Activated CD4-positive, alpha-beta T cell treated with anti-CD3 and anti-CD28 coated beads for 36 hours (primary cell): Measurements from ENCODE around the gene RUVBL1. TPM values are rescaled to one million over a fixed set of nuclear protein-coding genes. Genes with fewer than 3 reads are reported as not detected.

Experiments used
- ATAC-seq: fragments of 200-7000 bp; cut with Tn5 transposase; one replicate; pipeline ENCODE4 v1.10.0; 2021; ENCODE audit warnings: mild to moderate bottlenecking, moderate library complexity
- CTCF ChIA-PET: fragments of 350-600 bp; sonication (Branson Sonifier 250); formaldehyde crosslinking; loops from one replicate; lab custom pipeline; 2021; ENCODE audit warnings: antibody characterized with exemption; lab: Charles Lee
- POLR2A ChIA-PET: fragments of 350-600 bp; sonication (Branson Sonifier 250); formaldehyde crosslinking; loops from one replicate; lab custom pipeline; 2021; ENCODE audit warnings: antibody characterized with exemption, inconsistent platforms; lab: Charles Lee
- DNase-seq: peaks from one replicate; pipeline ENCODE4 v3.0.0-alpha.2; 2020
- H3K27ac Mint-ChIP-seq: one replicate; pipeline ENCODE4 v1.8.0; 2021; ENCODE audit warnings: mixed read lengths
- H3K27me3 Mint-ChIP-seq: one replicate; pipeline ENCODE4 v1.8.0; 2021; ENCODE audit warnings: mixed read lengths
- H3K36me3 Mint-ChIP-seq: one replicate; pipeline ENCODE4 v1.8.0; 2021; ENCODE audit warnings: low read depth, mixed read lengths
- H3K4me1 Mint-ChIP-seq: one replicate; pipeline ENCODE4 v1.8.0; 2021; ENCODE audit warnings: mixed read lengths
- H3K4me3 Mint-ChIP-seq: one replicate; pipeline ENCODE4 v1.8.0; 2021; ENCODE audit warnings: mild to moderate bottlenecking, moderate library complexity, mixed read lengths
- H3K9me3 Mint-ChIP-seq: one replicate; pipeline ENCODE4 v1.8.0; 2021; ENCODE audit warnings: low read depth, mixed read lengths
- intact Hi-C, 2 experiments: fragments of 100-400 bp; cut with DNase I in 1 of 2; cut with micrococcal nuclease in 1 of 2; formaldehyde crosslinking; loops; one replicate each; pipeline versions ENCODE4 v1.14.2 to v1.15.1; 2022 to 2024; cut with DNase I, micrococcal nuclease
- total RNA-seq, 2 experiments: library from RNA; stranded (reverse); gene quantifications; one replicate each; pipeline ENCODE4 v1.2.3, GENCODE V29; 2021

The RUVBL1 gene
- total RNA-seq = 10 to 100 TPM; 97.0 to 99.9 TPM

- POLR2A ChIA-PET = interaction anchor here (0.6 to 1.9 kb wide), 3 partner anchors 9 to 29 kb away, joined by 4 to 13 read pairs (median 10); partner anchors contain the start of gene EEFSEC
- Mint-ChIP-seq H3K4me3 (peak within 1 kb of the TSS; percentile 99), H3K27me3 (no peaks in the 10 kb centered on the region), H3K36me3 (peaks cover 31% of the 10 kb centered on the region), H3K9me3 (no peaks in the 10 kb centered on the region), H3K27ac (peak within 1 kb of the TSS; percentile 96), H3K4me1 (peaks cover 30% of the 10 kb centered on the region)
- DNase-seq = peak; percentile 99
- intact Hi-C loops = loop anchor here (1.0 to 5.0 kb wide), 13 partner anchors 11 to 1989 kb away; partner anchors contain the start of genes EEFSEC (in 2 of the 2), ABTB1 (in 1 of the 2), ACAD9 (in 1 of the 2) and CNBP (in 1 of the 2)
- CTCF ChIA-PET = interaction anchor here (0.6 to 2.3 kb wide), 16 partner anchors 9 to 665 kb away, joined by 3 to 10 read pairs (median 4); no protein-coding TSS in a partner anchor
- peak; percentile 99 for ATAC-seq
Measured at GRCh38 chr3:128123538-128124368, at the start of gene RUVBL1. Gene RUVBL1 (minus strand): TSS chr3:128123812. CDS start chr3:128123724, 88 bp downstream.

GRCh38 chr3:128173200-128173599, 49.6 kb upstream of the RUVBL1 start:
- H3K27me3 Mint-ChIP-seq = no peaks in the 10 kb centered on the region
- no peaks in the 10 kb centered on the region for H3K9me3 Mint-ChIP-seq
- DNase-seq (no peak), ATAC-seq (no peak)
- ChIA-PET CTCF (no interaction called here), POLR2A (no interaction called here)
- peaks cover 2% of the 10 kb centered on the region for H3K36me3 Mint-ChIP-seq
- H3K27ac Mint-ChIP-seq = no peak overlapping the region
- intact Hi-C loops = loop anchor here in 1 of 2 experiments (5.0 kb wide), 1 partner anchor 139 kb away; no protein-coding TSS in a partner anchor
- H3K4me1 Mint-ChIP-seq = peaks cover 30% of the 10 kb centered on the region
- H3K4me3 Mint-ChIP-seq = no peak overlapping the region

DNA sequence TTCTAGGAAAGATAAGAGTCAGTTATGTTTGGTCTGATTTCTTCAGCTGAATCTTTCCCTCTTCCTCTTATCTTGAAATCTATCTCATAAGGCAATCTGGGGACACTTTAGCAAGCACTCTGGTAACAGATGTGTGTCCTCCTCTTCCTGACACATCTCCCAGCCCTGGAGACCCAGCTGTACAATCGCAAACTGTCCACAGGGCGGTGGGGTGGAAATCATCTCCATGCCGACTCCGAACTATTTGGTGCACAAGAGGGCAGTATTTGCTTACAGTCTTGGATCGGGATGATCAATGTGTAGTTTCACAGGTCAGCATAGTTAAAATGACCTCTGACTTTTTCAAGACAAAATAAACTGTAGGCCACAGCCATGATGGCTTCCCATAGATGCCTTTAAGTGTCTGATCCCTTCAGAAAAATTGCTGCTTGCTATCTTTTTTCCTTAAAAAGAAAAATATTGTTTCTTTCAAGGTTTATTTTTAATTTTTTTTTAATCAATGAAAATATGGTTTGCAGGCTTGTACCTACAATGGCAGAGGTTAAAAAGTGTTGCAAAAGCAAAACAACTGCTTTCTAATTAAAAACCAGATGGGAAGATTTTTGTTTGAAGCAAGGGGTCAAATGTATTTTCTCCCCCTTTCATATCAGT, 47.4 kb upstream of the RUVBL1 start:
- H3K4me3 Mint-ChIP-seq = no peak overlapping the region
- peaks cover 2% of the 10 kb centered on the region for H3K36me3 Mint-ChIP-seq
- no peak overlapping the region for H3K27ac Mint-ChIP-seq
- POLR2A ChIA-PET = interaction anchor here (0.5 to 0.7 kb wide), 2 partner anchors 17 to 113 kb away, joined by 3 to 4 read pairs; no protein-coding TSS in a partner anchor
- CTCF ChIA-PET = interaction anchor here (0.8 kb wide), 1 partner anchor 40 kb away, joined by 3 read pairs; no protein-coding TSS in a partner anchor
- no peaks in the 10 kb centered on the region for H3K9me3 Mint-ChIP-seq
- peaks cover 25% of the 10 kb centered on the region for H3K4me1 Mint-ChIP-seq
- H3K27me3 Mint-ChIP-seq = no peaks in the 10 kb centered on the region
- intact Hi-C loops = loop anchor here in 1 of 2 experiments (5.0 kb wide), 1 partner anchor 141 kb away; no protein-coding TSS in a partner anchor
- DNase-seq (peak; percentile 18), ATAC-seq (peak; percentile 30)

DNA sequence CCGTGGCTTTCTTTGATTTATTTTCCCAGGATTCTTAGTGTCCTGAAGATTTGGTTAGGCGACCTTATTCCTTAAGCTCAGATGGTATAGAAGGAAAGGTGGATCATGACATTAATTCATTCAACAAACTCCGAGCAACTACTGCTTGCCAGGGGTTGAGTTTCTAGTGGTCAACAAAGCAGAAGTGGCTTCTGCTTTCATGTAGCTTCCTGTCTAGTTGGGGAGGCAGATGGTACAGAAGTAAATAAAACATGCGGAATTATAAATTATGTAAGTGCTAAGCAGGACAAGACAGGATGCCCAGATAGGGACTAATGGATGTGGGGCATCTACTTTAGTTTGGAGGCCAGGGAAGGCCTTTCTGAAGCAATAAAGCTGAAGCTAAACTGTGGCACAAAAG, 45.2 kb upstream of the RUVBL1 start:
- peaks cover 4% of the 10 kb centered on the region for H3K36me3 Mint-ChIP-seq
- no peak for DNase-seq
- no peak overlapping the region for H3K27ac Mint-ChIP-seq
- ATAC-seq = no peak
- POLR2A ChIA-PET = no interaction called here
- no peaks in the 10 kb centered on the region for H3K9me3 Mint-ChIP-seq
- peaks cover 16% of the 10 kb centered on the region for H3K4me1 Mint-ChIP-seq
- H3K4me3 Mint-ChIP-seq = no peak overlapping the region
- intact Hi-C loops = no loop called here
- CTCF ChIA-PET = no interaction called here
- H3K27me3 Mint-ChIP-seq = no peaks in the 10 kb centered on the region

DNA sequence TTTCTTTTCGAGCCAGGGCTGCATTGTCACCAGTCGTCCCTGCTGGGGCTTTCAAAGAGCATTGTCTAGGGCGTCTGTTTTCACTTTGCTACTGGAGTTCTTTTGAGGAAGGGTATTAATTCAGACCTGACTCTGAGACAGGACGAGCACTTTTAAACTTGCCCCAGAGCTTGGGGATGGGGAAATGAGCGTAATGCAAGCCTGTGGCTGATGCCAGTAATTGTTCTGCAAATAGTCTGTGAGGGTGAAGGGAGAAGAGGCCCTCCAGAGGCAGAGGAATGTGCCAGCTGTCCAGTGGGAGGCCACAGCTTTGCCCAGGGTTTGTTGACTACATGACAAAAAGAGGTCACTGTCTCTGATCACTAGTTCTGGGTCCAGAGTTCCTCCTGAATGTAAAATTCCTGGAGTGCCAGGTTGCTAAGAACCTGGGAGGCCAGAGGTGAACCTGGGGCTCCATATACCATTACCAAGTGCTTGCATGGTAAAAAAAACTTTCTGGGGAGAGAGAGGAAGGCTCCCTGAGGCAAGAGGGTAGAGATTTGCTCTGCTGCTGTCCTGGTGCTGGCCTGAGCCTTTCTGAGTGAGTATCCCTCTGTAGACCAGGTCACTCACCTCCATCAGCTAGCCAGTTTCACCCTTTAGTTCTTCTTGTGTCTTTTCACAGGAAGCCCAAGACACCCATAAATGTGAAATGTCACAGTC, 44.5 kb upstream of the RUVBL1 start:
- no peak overlapping the region for H3K27ac Mint-ChIP-seq
- ATAC-seq = no peak

GRCh38 chr3:128167646-128167972, 44.0 kb upstream of the RUVBL1 start:
- no peaks in the 10 kb centered on the region for H3K9me3 Mint-ChIP-seq
- H3K27ac Mint-ChIP-seq = no peak overlapping the region
- H3K4me1 Mint-ChIP-seq = peaks cover 13% of the 10 kb centered on the region
- ChIA-PET POLR2A (no interaction called here), CTCF (no interaction called here)
- peaks cover 4% of the 10 kb centered on the region for H3K36me3 Mint-ChIP-seq
- intact Hi-C loops = no loop called here
- no peak overlapping the region for H3K4me3 Mint-ChIP-seq
- ATAC-seq (no peak), DNase-seq (no peak)
- no peaks in the 10 kb centered on the region for H3K27me3 Mint-ChIP-seq

More for the DNA sequence above, 44.5 kb upstream of the RUVBL1 start:
- H3K27me3 Mint-ChIP-seq = no peaks in the 10 kb centered on the region
- H3K4me1 Mint-ChIP-seq = peaks cover 15% of the 10 kb centered on the region
- H3K36me3 Mint-ChIP-seq = peaks cover 4% of the 10 kb centered on the region
- no peak overlapping the region for H3K4me3 Mint-ChIP-seq
- ChIA-PET POLR2A (no interaction called here), CTCF (no interaction called here)
- no peak for DNase-seq
- intact Hi-C loops = no loop called here
- H3K9me3 Mint-ChIP-seq = no peaks in the 10 kb centered on the region

DNA sequence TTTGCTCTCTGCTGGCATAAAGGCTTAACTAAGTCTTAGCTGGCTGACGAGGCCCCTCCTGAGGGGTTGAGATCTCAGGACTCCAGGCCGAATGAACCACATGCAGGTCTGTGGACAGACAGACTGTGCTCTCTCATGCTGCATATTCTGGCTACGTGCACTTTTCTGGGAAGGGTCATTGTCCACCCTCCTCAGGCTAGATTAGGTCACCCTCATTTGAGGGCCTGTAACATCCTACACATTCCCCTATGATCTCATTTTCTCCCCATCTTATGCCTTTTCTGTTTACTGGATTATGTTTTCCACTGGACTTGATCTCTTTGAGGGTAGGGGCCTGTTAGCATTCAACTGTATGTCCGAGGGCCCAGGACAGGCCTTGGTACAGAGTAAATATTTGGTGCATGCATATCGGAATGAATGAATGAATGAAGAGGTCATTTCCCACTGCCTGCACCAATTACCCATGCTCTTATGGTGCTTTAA, 43.4 kb upstream of the RUVBL1 start:
- intact Hi-C loops = no loop called here
- POLR2A ChIA-PET = no interaction called here
- H3K27me3 Mint-ChIP-seq = no peaks in the 10 kb centered on the region
- no peak overlapping the region for H3K27ac Mint-ChIP-seq
- H3K4me1 Mint-ChIP-seq = peaks cover 13% of the 10 kb centered on the region
- H3K4me3 Mint-ChIP-seq = no peak overlapping the region
- no peaks in the 10 kb centered on the region for H3K9me3 Mint-ChIP-seq
- no peak for ATAC-seq
- DNase-seq = no peak
- CTCF ChIA-PET = no interaction called here
- peaks cover 5% of the 10 kb centered on the region for H3K36me3 Mint-ChIP-seq

DNA sequence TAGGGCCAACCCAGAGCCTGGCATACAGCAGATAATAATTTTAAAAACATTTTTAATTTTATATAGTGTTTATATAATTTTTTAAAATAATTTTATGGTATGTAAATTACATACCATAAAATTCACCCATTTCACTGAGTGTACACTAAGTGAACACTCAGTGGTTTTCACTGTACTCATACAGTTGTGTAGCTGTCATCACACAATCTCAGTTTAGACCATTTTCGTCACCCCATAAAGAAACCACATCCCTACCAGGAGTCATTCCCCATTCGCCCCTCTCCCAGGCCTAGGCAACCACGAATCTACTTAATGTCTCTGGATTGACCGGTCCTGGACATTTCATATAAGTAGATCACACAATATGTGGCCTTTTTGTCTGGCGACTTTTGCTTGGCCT, 39.8 kb upstream of the RUVBL1 start:
- ChIA-PET CTCF (no interaction called here), POLR2A (no interaction called here)
- H3K4me3 Mint-ChIP-seq = no peak overlapping the region
- intact Hi-C loops = no loop called here
- no peaks in the 10 kb centered on the region for H3K9me3 Mint-ChIP-seq
- H3K27me3 Mint-ChIP-seq = no peaks in the 10 kb centered on the region
- H3K36me3 Mint-ChIP-seq = peaks cover 15% of the 10 kb centered on the region
- H3K4me1 Mint-ChIP-seq = peaks cover 13% of the 10 kb centered on the region
- no peak overlapping the region for H3K27ac Mint-ChIP-seq
- DNase-seq (no peak), ATAC-seq (no peak)

- CTCF ChIA-PET = no interaction called here
- Mint-ChIP-seq H3K27me3 (no peaks in the 10 kb centered on the region), H3K27ac (no peak overlapping the region), H3K9me3 (no peaks in the 10 kb centered on the region), H3K36me3 (peaks cover 37% of the 10 kb centered on the region), H3K4me1 (peaks cover 17% of the 10 kb centered on the region), H3K4me3 (no peak overlapping the region)
- POLR2A ChIA-PET = interaction anchor here (0.8 kb wide), 1 partner anchor 1354 kb away, joined by 3 read pairs; no protein-coding TSS in a partner anchor
- DNase-seq = no peak
- no peak for ATAC-seq
- intact Hi-C loops = no loop called here
Measured at GRCh38 chr3:128160661-128161060, 37.0 kb upstream of the RUVBL1 start.

DNA sequence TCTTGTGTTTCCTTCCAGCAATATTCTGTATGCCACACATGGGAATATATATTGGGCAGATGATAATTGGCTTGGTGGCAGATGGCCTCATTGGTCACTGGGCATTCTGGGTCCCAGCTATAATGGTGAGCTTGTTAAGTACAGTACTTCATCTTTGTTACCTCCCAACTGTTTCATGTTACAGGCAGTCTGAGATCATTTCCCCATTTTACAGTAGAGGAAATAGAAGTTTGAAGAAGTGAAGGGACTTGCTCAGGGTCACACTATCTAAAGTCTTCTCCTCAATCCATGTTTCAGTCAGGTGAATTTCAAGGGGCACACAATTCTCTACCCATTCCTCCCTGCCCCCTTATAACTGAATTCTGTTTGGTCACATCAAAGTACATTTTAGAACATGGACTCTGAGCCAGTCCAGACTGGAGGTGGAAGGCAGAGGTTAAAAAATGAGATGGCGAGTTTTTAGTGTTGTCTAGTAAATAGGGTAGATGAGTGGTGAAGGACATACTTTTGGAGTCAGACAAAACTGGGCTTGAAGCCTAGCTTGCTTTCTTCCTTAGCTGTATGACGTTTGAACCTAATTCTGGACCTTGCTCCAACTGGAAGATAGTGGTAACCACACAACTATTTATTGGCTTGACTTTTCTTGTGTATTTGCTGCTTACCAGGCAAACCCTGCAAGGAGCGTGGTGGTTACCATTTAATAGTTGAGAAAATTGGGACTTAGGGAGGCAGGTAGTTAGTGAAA, 32.2 kb upstream of the RUVBL1 start:
- POLR2A ChIA-PET = no interaction called here
- Mint-ChIP-seq H3K27me3 (no peaks in the 10 kb centered on the region), H3K4me3 (no peak overlapping the region), H3K36me3 (peaks cover 36% of the 10 kb centered on the region), H3K9me3 (peaks cover 3% of the 10 kb centered on the region), H3K27ac (no peak overlapping the region), H3K4me1 (peaks cover 28% of the 10 kb centered on the region)
- ATAC-seq (no peak), DNase-seq (no peak)
- CTCF ChIA-PET = interaction anchor here (1.1 kb wide), 1 partner anchor 53 kb away, joined by 3 read pairs; no protein-coding TSS in a partner anchor
- intact Hi-C loops = no loop called here
